HepG2 (cell line): Measurements from ENCODE around the gene U2SURP. TPM values are rescaled to one million over a fixed set of nuclear protein-coding genes. Genes with fewer than 3 reads are reported as not detected.

Experiments
- BORCS8-MEF2B ChIP-seq: sonication (generic); formaldehyde crosslinking; IDR thresholded peaks from 2 replicates; pipeline ENCODE4 v1.8.0; 2022; ENCODE audit warnings: mild to moderate bottlenecking, missing genetic modification reagents
- CENPBD1 ChIP-seq: sonication (generic); formaldehyde crosslinking; IDR thresholded peaks from 2 replicates; pipeline ENCODE4 v1.8.0; 2022; ENCODE audit warnings: missing genetic modification reagents, low read depth, mild to moderate bottlenecking, borderline replicate concordance
- ISL2 ChIP-seq: sonication (generic); formaldehyde crosslinking; IDR thresholded peaks from 2 replicates; pipeline ENCODE4 v1.5.0; 2020; ENCODE audit warnings: missing genetic modification reagents
- MAFK ChIP-seq, 2 experiments: IDR thresholded peaks in 1 of 2; conservative IDR thresholded peaks in 1 of 2; 2 replicates each; pipeline ENCODE4 v1.6.1; 2011; ENCODE audit warnings: improper control_type of control experiment in 2 of 2, low read length in 2 of 2
- NFAT5 ChIP-seq: sonication (generic); formaldehyde crosslinking; IDR thresholded peaks from 2 replicates; pipeline ENCODE4 v1.4.0; 2020; ENCODE audit warnings: missing genetic modification reagents
- NPAS2 ChIP-seq: sonication (generic); formaldehyde crosslinking; IDR thresholded peaks from 2 replicates; pipeline ENCODE4 v1.8.0; 2022; ENCODE audit warnings: mild to moderate bottlenecking, missing genetic modification reagents, borderline replicate concordance
- PAXIP1 ChIP-seq: sonication (generic); formaldehyde crosslinking; conservative IDR thresholded peaks from 2 replicates; pipeline ENCODE4 v1.4.0; 2020; ENCODE audit warnings: mild to moderate bottlenecking, missing genetic modification reagents, moderate library complexity
- ZNF607 ChIP-seq: sonication (generic); formaldehyde crosslinking; IDR thresholded peaks from 2 replicates; pipeline ENCODE4 v1.5.1; 2020; ENCODE audit warnings: missing genetic modification reagents, mild to moderate bottlenecking, borderline replicate concordance
- ZNF646 ChIP-seq: sonication (generic); formaldehyde crosslinking; IDR thresholded peaks from 2 replicates; pipeline ENCODE4 v1.9.0; 2021; ENCODE audit warnings: mild to moderate bottlenecking, missing genetic modification reagents
- ZNF672 ChIP-seq: sonication (generic); formaldehyde crosslinking; IDR thresholded peaks from 2 replicates; pipeline ENCODE4 v1.8.1; 2022; ENCODE audit warnings: missing genetic modification reagents
- ZSCAN25 ChIP-seq: sonication (generic); formaldehyde crosslinking; IDR thresholded peaks from 2 replicates; pipeline ENCODE4 v1.8.0; 2022; ENCODE audit warnings: mild to moderate bottlenecking, missing genetic modification reagents
- polyA plus RNA-seq, 8 experiments: library from polyadenylated mRNA; depleted of rRNA in 3 of 8; stranded (reverse) in 7 of 8; unstranded in 1 of 8; fragments of >200 nt; fragmentation: Illumina TruSeq in 4 of 8; extraction: Trizol in 4 of 8; gene quantifications; 2 replicates each; pipeline versions ENCODE4 v1.2.1 to v1.2.3, GENCODE V29; 2011 to 2016; ENCODE audit warnings: low read depth in 4 of 8, missing spikeins in 1 of 8, mixed read lengths in 1 of 8; ENCODE audit not compliant: insufficient read depth in 1 of 8
- total RNA-seq, 5 experiments: library from RNA; depleted of rRNA; stranded (reverse); fragments of >200 nt; fragmentation: Illumina TruSeq; extraction: Trizol; gene quantifications; 2 replicates each; pipeline ENCODE4 v1.2.3, GENCODE V29; 2016; ENCODE audit warnings: low read depth in 1 of 5

U2SURP gene
- total and polyA plus RNA-seq, 2 of the 13 experiments (the other 11 are each of a cell fraction or from before 2014, with no cell fraction given), result 55.9 to 173 TPM

GRCh38 chr3:142952272-142953193 lies 48.8 kb upstream of the U2SURP start (continued):
- TF ChIP-seq ZNF646 (no peak), PAXIP1 (CRISPR knock-in tag) (peak; percentile 41; the same call in 1 of the 2 replicates), ZSCAN25 (CRISPR knock-in tag) (no peak), ISL2 (CRISPR knock-in tag) (0 out of 2 replicates have a peak, but pooled peaks have one; percentile 13), NFAT5 (CRISPR knock-in tag) (no peak), ZNF607 (CRISPR knock-in tag) (no peak), ZNF672 (CRISPR knock-in tag) (no peak), MAFK (conservative IDR thresholded peaks at IDR 0.05 in 1 of 2, IDR thresholded peaks at IDR 0.05 in 1 of 2; ENCODE audit: low read length in 2 of 2) (no peak), CENPBD1 (CRISPR knock-in tag) (no peak), BORCS8-MEF2B (CRISPR knock-in tag) (no peak), NPAS2 (no peak)
